Activated gamma-delta T cell treated with Interleukin-2 at 50 U/mL for 16 hours (primary cell): ENCODE data around the gene ALPK3.

Experiments
- DNase-seq: peaks from one replicate; pipeline ENCODE4 v3.0.0-alpha.2; 2020

Gene ALPK3

GRCh38 chr15:84847382-84847781 lies 30.2 kb downstream of the ALPK3 start:
- no peak for DNase-seq

- no peak for DNase-seq
Measured at GRCh38 chr15:84852212-84852611, 35.1 kb downstream of the ALPK3 start.

- DNase-seq = no peak
Measured at GRCh38 chr15:84855136-84855535, 38.0 kb downstream of the ALPK3 start.

- no peak for DNase-seq
Measured at GRCh38 chr15:84855765-84856164, 38.6 kb downstream of the ALPK3 start.

GRCh38 chr15:84856731-84857417 lies 39.7 kb downstream of the ALPK3 start:
- DNase-seq = no peak

- DNase-seq = no peak
Measured at GRCh38 chr15:84857418-84858004, 40.4 kb downstream of the ALPK3 start.

GRCh38 chr15:84858231-84858630 lies 41.1 kb downstream of the ALPK3 start:
- no peak for DNase-seq

GRCh38 chr15:84859144-84859543 lies 42.0 kb downstream of the ALPK3 start:
- no peak for DNase-seq

GRCh38 chr15:84859651-84860050 lies 42.5 kb downstream of the ALPK3 start:
- no peak for DNase-seq

- no peak for DNase-seq
Measured at GRCh38 chr15:84861781-84862180, 44.6 kb downstream of the ALPK3 start.

GRCh38 chr15:84862214-84862975 lies 45.2 kb downstream of the ALPK3 start:
- DNase-seq = no peak

- no peak for DNase-seq
Measured at GRCh38 chr15:84863565-84864443, 46.6 kb downstream of the ALPK3 start.

GRCh38 chr15:84864444-84864795 lies 47.3 kb downstream of the ALPK3 start:
- DNase-seq = no peak

- DNase-seq = no peak
Measured at GRCh38 chr15:84865074-84865569, 48.0 kb downstream of the ALPK3 start.

GRCh38 chr15:84868037-84868880 lies 51.1 kb downstream of the ALPK3 start:
- no peak for DNase-seq

- no peak for DNase-seq
Measured at GRCh38 chr15:84869510-84869909, 52.4 kb downstream of the ALPK3 start.

- DNase-seq = no peak
Measured at GRCh38 chr15:84871428-84871985, 54.4 kb downstream of the ALPK3 start.

GRCh38 chr15:84872009-84872910 lies 55.1 kb downstream of the ALPK3 start:
- DNase-seq = no peak

- DNase-seq = no peak
Measured at GRCh38 chr15:84873997-84874396, 56.8 kb downstream of the ALPK3 start.

- no peak for DNase-seq
Measured at GRCh38 chr15:84874981-84875699, 58.0 kb downstream of the ALPK3 start.
